WTC11 (cell line): ENCODE data around the gene PCDH12.

Source experiments
- FOXJ3 ChIP-seq: sonication (generic); formaldehyde crosslinking; IDR thresholded peaks from 2 replicates; pipeline ENCODE4 v1.9.0; 2021; ENCODE audit warnings: missing genetic modification reagents, mild to moderate bottlenecking, borderline replicate concordance
- JUN ChIP-seq: sonication (generic); formaldehyde crosslinking; IDR thresholded peaks from 2 replicates; pipeline ENCODE4 v1.8.0; 2023; ENCODE audit warnings: mild to moderate bottlenecking, missing genetic modification reagents
- KAT7 ChIP-seq: sonication (generic); formaldehyde crosslinking; IDR thresholded peaks from 2 replicates; pipeline ENCODE4 v1.8.1; 2023; ENCODE audit warnings: missing genetic modification reagents, mild to moderate bottlenecking, borderline replicate concordance
- NFYB ChIP-seq: sonication (generic); formaldehyde crosslinking; conservative IDR thresholded peaks from 2 replicates; pipeline ENCODE4 v1.8.0; 2022; ENCODE audit warnings: low read depth, missing genetic modification reagents
- TEAD4 ChIP-seq: sonication (generic); formaldehyde crosslinking; IDR thresholded peaks from 2 replicates; pipeline ENCODE4 v1.8.0; 2022; ENCODE audit warnings: mild to moderate bottlenecking, missing genetic modification reagents
- ZNF317 ChIP-seq: sonication (generic); formaldehyde crosslinking; IDR thresholded peaks from 2 replicates; pipeline ENCODE4 v1.8.1; 2023; ENCODE audit warnings: low read depth, mild to moderate bottlenecking, moderate library complexity, missing genetic modification reagents, borderline replicate concordance
- ZNF416 ChIP-seq: fragments of 250-450 bp; sonication (Bioruptor Pico); IDR thresholded peaks from 2 replicates; pipeline ENCODE4 v1.9.0; 2021; ENCODE audit warnings: mild to moderate bottlenecking, inconsistent platforms
- TF ChIP-seq, protein P1 (sequence below): fragments of 200-600 bp; IDR thresholded peaks from 2 replicates; pipeline ENCODE4 v1.8.0; 2022; ENCODE audit warnings: antibody characterized with exemption
- TF ChIP-seq, protein P2 (sequence below): sonication (generic); formaldehyde crosslinking; IDR thresholded peaks from 2 replicates; pipeline ENCODE4 v1.8.0; 2023; ENCODE audit warnings: missing genetic modification reagents
- TF ChIP-seq, protein P3 (sequence below): sonication (generic); formaldehyde crosslinking; IDR thresholded peaks from 2 replicates; pipeline ENCODE4 v1.8.0; 2022; ENCODE audit warnings: missing genetic modification reagents
- TF ChIP-seq, protein P4 (sequence below): sonication (generic); formaldehyde crosslinking; conservative IDR thresholded peaks from 2 replicates; pipeline ENCODE4 v1.8.1; 2022; ENCODE audit warnings: mild to moderate bottlenecking, missing genetic modification reagents
- TF ChIP-seq, protein P5 (sequence below): sonication (generic); formaldehyde crosslinking; IDR thresholded peaks from 2 replicates; pipeline ENCODE4 v1.8.0; 2022; ENCODE audit warnings: mild to moderate bottlenecking, missing genetic modification reagents
- TF ChIP-seq, protein P6 (sequence below): sonication (generic); formaldehyde crosslinking; IDR thresholded peaks from 2 replicates; pipeline ENCODE4 v1.8.1; 2023; ENCODE audit warnings: mild to moderate bottlenecking, missing genetic modification reagents, moderate library complexity

DNA sequence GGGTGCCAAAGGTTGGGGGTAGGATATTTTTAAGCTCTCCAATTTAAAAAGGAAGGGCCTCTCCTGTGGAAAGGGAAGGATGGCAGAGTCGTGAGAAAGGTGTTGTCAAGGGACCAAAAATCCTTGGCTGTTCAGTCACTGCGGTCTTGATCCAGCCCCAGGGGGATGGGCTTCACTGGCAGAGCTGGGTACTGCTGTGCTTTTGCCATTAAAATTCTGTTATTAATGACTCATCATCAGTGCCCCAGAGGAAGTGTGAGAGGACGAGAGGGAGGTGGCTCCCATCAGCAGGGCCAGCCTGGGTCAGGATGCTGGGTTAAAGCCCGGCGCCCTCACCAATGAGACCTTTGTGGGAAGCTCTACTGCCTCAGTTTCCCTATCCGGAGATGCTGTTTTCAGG lies 16.7 kb downstream of the PCDH12 start:
- TF ChIP-seq, protein P1, sequence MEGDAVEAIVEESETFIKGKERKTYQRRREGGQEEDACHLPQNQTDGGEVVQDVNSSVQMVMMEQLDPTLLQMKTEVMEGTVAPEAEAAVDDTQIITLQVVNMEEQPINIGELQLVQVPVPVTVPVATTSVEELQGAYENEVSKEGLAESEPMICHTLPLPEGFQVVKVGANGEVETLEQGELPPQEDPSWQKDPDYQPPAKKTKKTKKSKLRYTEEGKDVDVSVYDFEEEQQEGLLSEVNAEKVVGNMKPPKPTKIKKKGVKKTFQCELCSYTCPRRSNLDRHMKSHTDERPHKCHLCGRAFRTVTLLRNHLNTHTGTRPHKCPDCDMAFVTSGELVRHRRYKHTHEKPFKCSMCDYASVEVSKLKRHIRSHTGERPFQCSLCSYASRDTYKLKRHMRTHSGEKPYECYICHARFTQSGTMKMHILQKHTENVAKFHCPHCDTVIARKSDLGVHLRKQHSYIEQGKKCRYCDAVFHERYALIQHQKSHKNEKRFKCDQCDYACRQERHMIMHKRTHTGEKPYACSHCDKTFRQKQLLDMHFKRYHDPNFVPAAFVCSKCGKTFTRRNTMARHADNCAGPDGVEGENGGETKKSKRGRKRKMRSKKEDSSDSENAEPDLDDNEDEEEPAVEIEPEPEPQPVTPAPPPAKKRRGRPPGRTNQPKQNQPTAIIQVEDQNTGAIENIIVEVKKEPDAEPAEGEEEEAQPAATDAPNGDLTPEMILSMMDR = no peak
- TF ChIP-seq, protein P2, sequence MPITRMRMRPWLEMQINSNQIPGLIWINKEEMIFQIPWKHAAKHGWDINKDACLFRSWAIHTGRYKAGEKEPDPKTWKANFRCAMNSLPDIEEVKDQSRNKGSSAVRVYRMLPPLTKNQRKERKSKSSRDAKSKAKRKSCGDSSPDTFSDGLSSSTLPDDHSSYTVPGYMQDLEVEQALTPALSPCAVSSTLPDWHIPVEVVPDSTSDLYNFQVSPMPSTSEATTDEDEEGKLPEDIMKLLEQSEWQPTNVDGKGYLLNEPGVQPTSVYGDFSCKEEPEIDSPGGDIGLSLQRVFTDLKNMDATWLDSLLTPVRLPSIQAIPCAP (CRISPR knock-in tag) = no peak
- TF ChIP-seq ZNF416 (CRISPR knock-in tag) (no peak), NFYB (CRISPR knock-in tag) (no peak), FOXJ3 (no peak), KAT7 (CRISPR knock-in tag) (no peak), JUN (CRISPR knock-in tag) (no peak), TEAD4 (CRISPR knock-in tag) (no peak), ZNF317 (CRISPR knock-in tag) (no peak)
- TF ChIP-seq, protein P3, sequence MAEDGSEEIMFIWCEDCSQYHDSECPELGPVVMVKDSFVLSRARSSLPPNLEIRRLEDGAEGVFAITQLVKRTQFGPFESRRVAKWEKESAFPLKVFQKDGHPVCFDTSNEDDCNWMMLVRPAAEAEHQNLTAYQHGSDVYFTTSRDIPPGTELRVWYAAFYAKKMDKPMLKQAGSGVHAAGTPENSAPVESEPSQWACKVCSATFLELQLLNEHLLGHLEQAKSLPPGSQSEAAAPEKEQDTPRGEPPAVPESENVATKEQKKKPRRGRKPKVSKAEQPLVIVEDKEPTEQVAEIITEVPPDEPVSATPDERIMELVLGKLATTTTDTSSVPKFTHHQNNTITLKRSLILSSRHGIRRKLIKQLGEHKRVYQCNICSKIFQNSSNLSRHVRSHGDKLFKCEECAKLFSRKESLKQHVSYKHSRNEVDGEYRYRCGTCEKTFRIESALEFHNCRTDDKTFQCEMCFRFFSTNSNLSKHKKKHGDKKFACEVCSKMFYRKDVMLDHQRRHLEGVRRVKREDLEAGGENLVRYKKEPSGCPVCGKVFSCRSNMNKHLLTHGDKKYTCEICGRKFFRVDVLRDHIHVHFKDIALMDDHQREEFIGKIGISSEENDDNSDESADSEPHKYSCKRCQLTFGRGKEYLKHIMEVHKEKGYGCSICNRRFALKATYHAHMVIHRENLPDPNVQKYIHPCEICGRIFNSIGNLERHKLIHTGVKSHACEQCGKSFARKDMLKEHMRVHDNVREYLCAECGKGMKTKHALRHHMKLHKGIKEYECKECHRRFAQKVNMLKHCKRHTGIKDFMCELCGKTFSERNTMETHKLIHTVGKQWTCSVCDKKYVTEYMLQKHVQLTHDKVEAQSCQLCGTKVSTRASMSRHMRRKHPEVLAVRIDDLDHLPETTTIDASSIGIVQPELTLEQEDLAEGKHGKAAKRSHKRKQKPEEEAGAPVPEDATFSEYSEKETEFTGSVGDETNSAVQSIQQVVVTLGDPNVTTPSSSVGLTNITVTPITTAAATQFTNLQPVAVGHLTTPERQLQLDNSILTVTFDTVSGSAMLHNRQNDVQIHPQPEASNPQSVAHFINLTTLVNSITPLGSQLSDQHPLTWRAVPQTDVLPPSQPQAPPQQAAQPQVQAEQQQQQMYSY (CRISPR knock-in tag) = no peak
- TF ChIP-seq, protein P4, sequence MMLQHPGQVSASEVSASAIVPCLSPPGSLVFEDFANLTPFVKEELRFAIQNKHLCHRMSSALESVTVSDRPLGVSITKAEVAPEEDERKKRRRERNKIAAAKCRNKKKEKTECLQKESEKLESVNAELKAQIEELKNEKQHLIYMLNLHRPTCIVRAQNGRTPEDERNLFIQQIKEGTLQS = no peak
- TF ChIP-seq, protein P5, sequence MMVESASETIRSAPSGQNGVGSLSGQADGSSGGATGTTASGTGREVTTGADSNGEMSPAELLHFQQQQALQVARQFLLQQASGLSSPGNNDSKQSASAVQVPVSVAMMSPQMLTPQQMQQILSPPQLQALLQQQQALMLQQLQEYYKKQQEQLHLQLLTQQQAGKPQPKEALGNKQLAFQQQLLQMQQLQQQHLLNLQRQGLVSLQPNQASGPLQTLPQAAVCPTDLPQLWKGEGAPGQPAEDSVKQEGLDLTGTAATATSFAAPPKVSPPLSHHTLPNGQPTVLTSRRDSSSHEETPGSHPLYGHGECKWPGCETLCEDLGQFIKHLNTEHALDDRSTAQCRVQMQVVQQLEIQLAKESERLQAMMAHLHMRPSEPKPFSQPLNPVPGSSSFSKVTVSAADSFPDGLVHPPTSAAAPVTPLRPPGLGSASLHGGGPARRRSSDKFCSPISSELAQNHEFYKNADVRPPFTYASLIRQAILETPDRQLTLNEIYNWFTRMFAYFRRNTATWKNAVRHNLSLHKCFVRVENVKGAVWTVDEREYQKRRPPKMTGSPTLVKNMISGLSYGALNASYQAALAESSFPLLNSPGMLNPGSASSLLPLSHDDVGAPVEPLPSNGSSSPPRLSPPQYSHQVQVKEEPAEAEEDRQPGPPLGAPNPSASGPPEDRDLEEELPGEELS (CRISPR knock-in tag) = no peak
- TF ChIP-seq, protein P6, sequence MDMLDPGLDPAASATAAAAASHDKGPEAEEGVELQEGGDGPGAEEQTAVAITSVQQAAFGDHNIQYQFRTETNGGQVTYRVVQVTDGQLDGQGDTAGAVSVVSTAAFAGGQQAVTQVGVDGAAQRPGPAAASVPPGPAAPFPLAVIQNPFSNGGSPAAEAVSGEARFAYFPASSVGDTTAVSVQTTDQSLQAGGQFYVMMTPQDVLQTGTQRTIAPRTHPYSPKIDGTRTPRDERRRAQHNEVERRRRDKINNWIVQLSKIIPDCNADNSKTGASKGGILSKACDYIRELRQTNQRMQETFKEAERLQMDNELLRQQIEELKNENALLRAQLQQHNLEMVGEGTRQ (CRISPR knock-in tag) = no peak
